Right lobe of liver (tissue), 4 donors: Measurements from ENCODE around the gene TNFRSF14.

Experiments
- POLR2A ChIP-seq: fragments of 450-650 bp; IDR thresholded peaks from one replicate; pipeline ENCODE4 v1.6.1; 2017; ENCODE audit warnings: antibody characterized with exemption, mild to moderate bottlenecking
- TF ChIP-seq, protein P1 (sequence below), 4 donors: fragments of 200-600 bp in 3 of 4; fragments of 450-650 bp in 1 of 4; IDR thresholded peaks; one replicate each; pipeline versions ENCODE4 v1.5.1 to v1.8.0; 2016 to 2022; ENCODE audit warnings: antibody characterized with exemption in 4 of 4, mild to moderate bottlenecking in 2 of 4
- donor health status: DM: no; HTN: no; CAD: no.
- donor health status: DM: no; HTN: no; CAD: no.
- donor health status: DM: no; HTN: yes; CAD: no.

GRCh38 chr1:2526824-2527555, 29.2 kb upstream of the TNFRSF14 start:
- TF ChIP-seq, protein P1, sequence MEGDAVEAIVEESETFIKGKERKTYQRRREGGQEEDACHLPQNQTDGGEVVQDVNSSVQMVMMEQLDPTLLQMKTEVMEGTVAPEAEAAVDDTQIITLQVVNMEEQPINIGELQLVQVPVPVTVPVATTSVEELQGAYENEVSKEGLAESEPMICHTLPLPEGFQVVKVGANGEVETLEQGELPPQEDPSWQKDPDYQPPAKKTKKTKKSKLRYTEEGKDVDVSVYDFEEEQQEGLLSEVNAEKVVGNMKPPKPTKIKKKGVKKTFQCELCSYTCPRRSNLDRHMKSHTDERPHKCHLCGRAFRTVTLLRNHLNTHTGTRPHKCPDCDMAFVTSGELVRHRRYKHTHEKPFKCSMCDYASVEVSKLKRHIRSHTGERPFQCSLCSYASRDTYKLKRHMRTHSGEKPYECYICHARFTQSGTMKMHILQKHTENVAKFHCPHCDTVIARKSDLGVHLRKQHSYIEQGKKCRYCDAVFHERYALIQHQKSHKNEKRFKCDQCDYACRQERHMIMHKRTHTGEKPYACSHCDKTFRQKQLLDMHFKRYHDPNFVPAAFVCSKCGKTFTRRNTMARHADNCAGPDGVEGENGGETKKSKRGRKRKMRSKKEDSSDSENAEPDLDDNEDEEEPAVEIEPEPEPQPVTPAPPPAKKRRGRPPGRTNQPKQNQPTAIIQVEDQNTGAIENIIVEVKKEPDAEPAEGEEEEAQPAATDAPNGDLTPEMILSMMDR (IDR thresholded peaks at IDR 0.05), result no peak
- TF ChIP-seq POLR2A, result no peak
